B cell (primary cell): Measurements from ENCODE around the gene USP30. TPM values are rescaled to one million over a fixed set of nuclear protein-coding genes. Genes with fewer than 3 reads are reported as not detected.

ENCODE experiments used
- ATAC-seq: fragments of 200-7000 bp; cut with Tn5 transposase; one replicate; pipeline ENCODE4 v1.10.0; 2021; ENCODE audit warnings: low read depth, mild to moderate bottlenecking, moderate number of reproducible peaks, moderate library complexity
- CTCF ChIA-PET: fragments of 350-600 bp; sonication (Branson Sonifier 250); formaldehyde crosslinking; loops from one replicate; lab custom pipeline; 2021; ENCODE audit warnings: antibody characterized with exemption, inconsistent platforms; lab: Charles Lee
- POLR2A ChIA-PET: fragments of 350-600 bp; sonication (Branson Sonifier 250); formaldehyde crosslinking; loops from one replicate; lab custom pipeline; 2021; ENCODE audit warnings: antibody characterized with exemption; lab: Charles Lee
- DNase-seq: peaks from one replicate; pipeline ENCODE4 v3.0.0; 2013
- H2AFZ ChIP-seq: 2 replicates; pipeline ENCODE4 v1.6.1; 2012; ENCODE audit warnings: mild to moderate bottlenecking, low read depth, low read length; ENCODE audit not compliant: insufficient read depth, poor library complexity, severe bottlenecking
- H3K27ac ChIP-seq, 2 donors: 1 replicate in 1 of 2; 2 replicates in 1 of 2; pipeline ENCODE4 v1.5.1; 2012 to 2013; ENCODE audit warnings: low read length in 2 of 2, mild to moderate bottlenecking in 2 of 2, moderate library complexity in 1 of 2
- H3K27me3 ChIP-seq, 4 experiments: fragments of 200-600 bp in 1 of 4; sonication (generic) in 1 of 4; replicated peaks in 1 of 4; 1 replicate in 2 of 4; 2 replicates in 2 of 4; pipeline versions ENCODE4 v1.6.1 to v1.7.0; 2013 to 2016; ENCODE audit warnings: low read length in 3 of 4, mild to moderate bottlenecking in 2 of 4, mixed read lengths in 1 of 4, moderate library complexity in 1 of 4; ENCODE audit not compliant: insufficient read depth in 4 of 4, control insufficient read depth in 3 of 4; ENCODE audit errors: control extremely low read depth in 1 of 4
- H3K36me3 ChIP-seq, 2 experiments: replicated peaks in 1 of 2; 1 replicate in 1 of 2; 2 replicates in 1 of 2; pipeline versions ENCODE4 v1.6.1 to v1.7.1; 2013; ENCODE audit warnings: low read length in 1 of 2; ENCODE audit not compliant: insufficient read depth in 2 of 2, control insufficient read depth in 1 of 2; ENCODE audit errors: control extremely low read depth in 1 of 2, extremely low read depth in 1 of 2
- H3K4me1 ChIP-seq, 2 donors: fragments of 200-600 bp in 1 of 2; sonication (generic) in 1 of 2; 1 replicate in 1 of 2; 2 replicates in 1 of 2; pipeline versions ENCODE4 v1.5.1 to v1.6.1; 2013 to 2017; ENCODE audit warnings: low read length in 2 of 2; ENCODE audit not compliant: control insufficient read depth in 2 of 2, insufficient read depth in 2 of 2
- H3K4me2 ChIP-seq: replicated peaks from 2 replicates; pipeline ENCODE3; 2012; ENCODE audit warnings: mild to moderate bottlenecking, low read depth, low read length; ENCODE audit not compliant: poor library complexity, severe bottlenecking
- H3K4me3 ChIP-seq, 5 experiments: fragments of 200-600 bp in 1 of 5; sonication (generic) in 1 of 5; 1 replicate in 3 of 5; 2 replicates in 2 of 5; pipeline versions ENCODE4 v1.5.1 to v1.7.0; 2011 to 2016; ENCODE audit warnings: low read length in 4 of 5, mild to moderate bottlenecking in 4 of 5, low read depth in 2 of 5, control low read depth in 1 of 5, moderate library complexity in 1 of 5; ENCODE audit not compliant: insufficient read depth in 1 of 5; ENCODE audit errors: control extremely low read depth in 1 of 5, extremely low read depth in 1 of 5
- H3K79me2 ChIP-seq: fragments of 200-600 bp; sonication (generic); one replicate; pipeline ENCODE4 v1.6.0; 2016; ENCODE audit warnings: low read length; ENCODE audit not compliant: control insufficient read depth, insufficient read depth
- H3K9ac ChIP-seq: fragments of 200-600 bp; sonication (generic); 2 replicates; pipeline ENCODE4 v1.6.1; 2017; ENCODE audit warnings: mild to moderate bottlenecking, low read length, moderate library complexity
- H3K9me3 ChIP-seq, 3 donors: one replicate each; pipeline versions ENCODE4 v1.6.1 to v1.7.1; 2013; ENCODE audit warnings: low read length in 2 of 3; ENCODE audit not compliant: control insufficient read depth in 2 of 3, insufficient read depth in 1 of 3; ENCODE audit errors: control extremely low read depth in 1 of 3
- H4K20me1 ChIP-seq: 2 replicates; pipeline ENCODE4 v1.6.0; 2012; ENCODE audit warnings: mild to moderate bottlenecking, low read length; ENCODE audit not compliant: insufficient read depth, control insufficient read depth, poor library complexity, severe bottlenecking
- H3K27ac Mint-ChIP-seq: one replicate; pipeline ENCODE4 v1.8.0; 2021; ENCODE audit warnings: mixed read lengths
- H3K27me3 Mint-ChIP-seq: one replicate; pipeline ENCODE4 v1.8.0; 2021; ENCODE audit warnings: mixed read lengths
- H3K4me1 Mint-ChIP-seq: one replicate; pipeline ENCODE4 v1.8.0; 2021; ENCODE audit warnings: mixed read lengths
- H3K4me3 Mint-ChIP-seq: one replicate; pipeline ENCODE4 v1.8.0; 2021; ENCODE audit warnings: mixed read lengths
- H3K9me3 Mint-ChIP-seq: one replicate; pipeline ENCODE4 v1.8.0; 2022; ENCODE audit warnings: mixed read lengths; ENCODE audit not compliant: insufficient read depth
- CTCF ChIP-seq: fragments of 200-600 bp; IDR thresholded peaks from one replicate; pipeline ENCODE4 v1.8.0; 2022; ENCODE audit warnings: antibody characterized with exemption, mild to moderate bottlenecking
- EZH2 ChIP-seq: IDR thresholded peaks from 2 replicates; pipeline ENCODE4 v1.6.1; 2012; ENCODE audit warnings: borderline replicate concordance, low read depth, mild to moderate bottlenecking, moderate library complexity, low read length; ENCODE audit not compliant: insufficient read depth, poor library complexity, severe bottlenecking
- WGBS: methylation state at CpG from one replicate; pipeline ENCODE4 v1.1.5; 2013; ENCODE audit warnings: missing lambda C conversion rate; ENCODE audit not compliant: insufficient coverage; 5-methylcytosine and 5-hydroxymethylcytosine counted together
- intact Hi-C: fragments of 100-400 bp; cut with micrococcal nuclease; formaldehyde crosslinking; loops from one replicate; pipeline ENCODE4 v1.10.0; 2022
- polyA plus RNA-seq: library from polyadenylated mRNA; depleted of rRNA; stranded (reverse); fragments of >200 nt; gene quantifications from 2 replicates; pipeline ENCODE4 v1.2.3, GENCODE V29; 2012
- total RNA-seq, 2 donors: library from RNA; stranded (reverse); fragments of 120-200 nt in 1 of 2; gene quantifications; 1 replicate in 1 of 2; 2 replicates in 1 of 2; pipeline versions ENCODE4 v1.2.3 to v1.2.4, GENCODE V29; 2013 to 2022

Gene USP30
- total and polyA plus RNA-seq, 2 donors (not counting 1 experiment from before 2014, with no cell fraction given) = 7.2 to 32.5 TPM

- CTCF ChIA-PET = interaction anchor here (0.8 to 2.6 kb wide), 11 partner anchors 10 to 528 kb away, joined by 3 to 11 read pairs (median 5); partner anchors contain the start of gene USP30
- Mint-ChIP-seq H3K27ac (peak overlapping the region; percentile 89), H3K4me1 (peaks cover 32% of the 10 kb centered on the region), H3K9me3 (no peaks in the 10 kb centered on the region), H3K4me3 (peak overlapping the region; percentile 95), H3K27me3 (no peaks in the 10 kb centered on the region)
- intact Hi-C loops = loop anchor here (1.0 to 10.0 kb wide), 11 partner anchors 19 to 975 kb away; partner anchors contain the start of genes CORO1C, FAM222A, FICD and ISCU
- H3K9ac ChIP-seq = peak overlapping the region; percentile 87
- peak overlapping the region; percentile 64 to 98 (median 85) for H3K4me3 ChIP-seq
- POLR2A ChIA-PET = interaction anchor here (0.6 kb wide), 1 partner anchor 16 kb away, joined by 3 read pairs; no protein-coding TSS in a partner anchor
- H3K36me3 ChIP-seq = peaks cover 0 to 22% of the 10 kb centered on the region in 2 experiments
- H3K27me3 ChIP-seq = no peaks in the 10 kb centered on the region
- no peaks in the 10 kb centered on the region for H3K9me3 ChIP-seq
- TF ChIP-seq CTCF (no peak), EZH2 (no peak)
- peaks cover 24 to 26% of the 10 kb centered on the region in 2 donors for H3K4me1 ChIP-seq
- H3K79me2 ChIP-seq = peaks cover 23% of the 10 kb centered on the region
- no peaks in the 10 kb centered on the region for H4K20me1 ChIP-seq
- peak overlapping the region; percentile 95 for H3K4me2 ChIP-seq
- peak overlapping the region; percentile 94 for H2AFZ ChIP-seq
- WGBS = 38% methylated on average over 6 of the region's 6 CpGs
- ATAC-seq = no peak
- no peak for DNase-seq
- peak overlapping the region; percentile 58 to 78 for H3K27ac ChIP-seq
Measured at GRCh38 chr12:109092497-109093021, 40.2 kb downstream of the USP30 start.
